Activated CD4-positive, alpha-beta T cell treated with anti-CD3 and anti-CD28 coated beads for 24 hours (primary cell): ENCODE data around the gene MYL3.
"Not testable (repeated sequence)": the region's sequence is repeated elsewhere in the genome, so short reads cannot be mapped to it uniquely, and the experiment has no call there.

Experiments used
- DNase-seq, 2 donors: peaks; one replicate each; pipeline ENCODE4 v3.0.0-alpha.2; 2020; ENCODE audit warnings: low read depth in 2 of 2

The MYL3 gene

DNA sequence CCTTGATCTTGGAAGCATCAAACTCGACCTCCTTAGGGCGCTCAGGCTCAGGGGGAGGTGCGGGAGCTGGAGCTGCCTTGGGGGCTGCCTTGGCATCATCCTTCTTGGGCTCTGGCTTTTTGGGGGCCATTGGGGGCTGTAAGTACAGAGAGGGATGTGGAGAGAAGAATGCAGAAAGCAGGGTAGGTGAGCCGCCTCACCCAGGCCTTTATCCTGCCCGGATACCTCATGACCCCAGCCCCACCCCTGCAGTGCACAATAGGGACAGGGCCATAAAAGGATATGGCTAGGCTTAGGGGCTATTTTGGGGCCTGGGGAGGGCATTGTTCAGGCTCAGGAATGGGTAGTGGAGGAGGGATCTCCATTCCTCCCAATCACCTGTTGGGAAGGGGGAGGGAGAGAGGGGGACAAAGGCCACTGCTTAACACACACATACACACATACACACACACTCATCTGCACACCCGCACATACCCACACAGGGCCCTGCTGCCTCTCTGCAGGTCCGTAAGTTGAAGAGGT lies at the start of gene MYL3:
TSS of gene MYL3 (minus strand) at position 184 of the 522 bp plus-strand sequence. CDS start at position 130, 54 bp downstream.
- DNase-seq, result no peak

DNA sequence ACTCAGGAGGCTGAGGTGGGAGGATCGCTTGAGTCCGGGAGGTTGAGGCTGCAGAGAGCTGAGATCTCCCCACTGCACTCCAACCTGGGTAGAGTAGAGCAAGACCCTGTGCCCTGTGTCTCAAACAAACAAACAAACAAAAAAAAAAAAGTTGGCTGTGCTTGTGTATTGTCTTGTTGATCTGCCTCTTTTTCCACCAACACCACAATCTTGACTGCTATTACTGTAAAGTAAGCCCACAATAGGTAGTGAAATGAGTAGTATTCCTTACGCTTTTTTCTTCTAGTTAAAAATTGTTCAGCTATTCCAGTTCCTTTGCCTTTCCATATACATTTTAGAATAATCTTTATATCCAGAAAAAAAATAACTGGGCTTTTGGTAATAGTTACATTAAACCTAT lies 49.7 kb upstream of the MYL3 start:
- DNase-seq, result no peak

DNA sequence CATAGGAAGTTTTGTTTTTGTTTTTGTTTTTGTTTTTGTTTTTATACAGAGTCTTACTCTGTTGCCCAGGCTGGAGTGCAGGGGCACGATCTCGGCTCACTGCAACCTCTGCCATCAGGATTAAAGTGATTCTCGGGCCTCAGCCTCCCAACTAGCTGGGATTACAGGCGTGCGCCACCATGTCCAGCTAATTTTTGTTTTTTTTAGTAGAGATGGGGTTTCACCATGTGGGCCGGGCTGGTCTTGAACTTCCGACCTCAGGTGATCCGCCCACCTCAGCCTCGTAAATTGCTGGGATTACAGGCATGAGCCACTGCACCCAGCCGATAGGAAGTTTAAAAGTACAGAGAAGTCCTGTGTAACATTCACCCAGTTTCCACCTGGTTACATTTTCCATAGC lies 47.7 kb upstream of the MYL3 start:
- DNase-seq, result not testable (repeated sequence)

DNA sequence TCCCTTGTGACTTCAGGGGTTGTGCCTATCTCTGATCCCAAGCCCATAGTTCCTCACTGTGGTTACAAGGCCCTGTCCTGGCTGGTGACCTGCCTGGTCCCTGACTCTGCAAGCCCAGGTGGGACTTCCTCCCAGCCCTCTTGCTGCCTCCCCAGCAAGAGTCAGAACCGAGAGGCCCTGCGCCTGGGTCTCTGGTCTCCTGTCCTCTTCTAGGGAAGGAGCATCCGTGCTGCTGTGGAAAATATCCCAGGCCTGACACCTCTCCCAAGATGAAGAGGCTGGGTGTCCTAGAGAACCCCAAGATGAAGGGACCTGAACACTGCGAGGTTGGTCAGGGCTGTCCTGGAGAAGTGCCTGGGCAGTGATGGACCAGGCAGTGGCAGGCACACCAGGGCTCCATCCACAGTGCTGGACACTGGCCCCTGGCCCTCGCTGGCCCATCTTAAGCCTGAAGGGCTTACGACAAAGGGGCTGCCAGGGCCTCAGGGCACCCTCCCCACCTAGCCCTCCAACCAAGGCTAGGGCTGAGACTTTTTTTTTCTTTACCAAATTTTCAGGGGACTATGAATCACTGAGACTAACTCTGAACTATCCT lies 47.0 kb upstream of the MYL3 start:
- no peak for DNase-seq

DNA sequence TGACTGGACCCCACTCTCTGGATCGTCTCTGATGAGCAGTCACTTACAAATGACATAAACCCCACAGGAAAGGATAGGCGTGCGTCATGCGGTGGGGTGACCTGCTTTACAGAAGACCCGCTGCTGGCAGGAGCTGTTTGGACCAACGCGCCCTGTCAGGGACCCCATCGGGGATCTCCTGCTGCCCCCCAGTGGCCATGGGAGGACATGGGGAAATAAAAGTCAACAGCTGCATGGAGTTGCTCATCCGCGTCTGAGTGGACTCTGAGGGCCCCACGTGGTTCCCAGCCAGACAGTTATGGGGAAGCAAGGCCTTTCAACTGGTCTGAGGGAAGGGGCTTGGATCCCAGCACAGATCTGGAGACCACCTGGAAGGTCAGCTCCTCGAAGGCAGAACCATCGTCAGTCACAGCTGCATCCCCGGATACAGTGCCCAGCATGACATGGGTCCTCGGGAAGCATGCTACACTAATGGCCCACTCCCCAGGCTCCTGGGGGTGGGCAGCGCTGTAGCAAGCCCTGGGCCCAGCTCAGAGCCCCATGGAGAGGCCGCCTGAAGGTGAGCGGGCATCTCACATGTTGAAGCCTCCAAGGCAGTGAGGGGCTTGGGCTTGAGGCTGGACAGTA lies 46.4 kb upstream of the MYL3 start:
- peak; percentile 60 to 74 for DNase-seq

DNA sequence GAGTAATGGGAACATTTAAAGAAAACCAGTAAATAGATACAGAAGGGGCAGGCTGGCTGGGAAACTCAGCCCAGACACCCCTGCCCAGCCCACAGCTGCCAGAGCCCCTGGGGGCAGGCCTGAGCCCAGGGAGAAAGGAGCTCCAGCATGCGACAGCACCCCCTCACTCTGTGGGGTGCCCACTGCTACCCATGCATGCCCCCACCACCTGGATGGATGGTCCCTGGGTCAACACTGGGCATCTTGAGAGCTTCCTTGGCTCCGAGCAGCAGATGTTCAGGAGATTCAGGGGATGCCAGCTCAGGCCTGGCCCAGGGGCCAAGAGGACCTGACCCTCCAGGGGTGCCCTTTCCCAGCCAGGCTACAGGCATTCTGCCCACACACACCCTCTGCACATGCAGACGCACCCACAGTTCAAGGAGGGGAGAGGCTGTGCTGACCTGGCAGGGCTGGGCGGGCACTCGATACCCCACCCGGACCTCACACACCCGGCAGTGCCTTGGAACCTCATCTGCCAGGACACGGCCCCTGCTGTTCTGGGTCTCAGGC lies 45.8 kb upstream of the MYL3 start:
- DNase-seq, result no peak

DNA sequence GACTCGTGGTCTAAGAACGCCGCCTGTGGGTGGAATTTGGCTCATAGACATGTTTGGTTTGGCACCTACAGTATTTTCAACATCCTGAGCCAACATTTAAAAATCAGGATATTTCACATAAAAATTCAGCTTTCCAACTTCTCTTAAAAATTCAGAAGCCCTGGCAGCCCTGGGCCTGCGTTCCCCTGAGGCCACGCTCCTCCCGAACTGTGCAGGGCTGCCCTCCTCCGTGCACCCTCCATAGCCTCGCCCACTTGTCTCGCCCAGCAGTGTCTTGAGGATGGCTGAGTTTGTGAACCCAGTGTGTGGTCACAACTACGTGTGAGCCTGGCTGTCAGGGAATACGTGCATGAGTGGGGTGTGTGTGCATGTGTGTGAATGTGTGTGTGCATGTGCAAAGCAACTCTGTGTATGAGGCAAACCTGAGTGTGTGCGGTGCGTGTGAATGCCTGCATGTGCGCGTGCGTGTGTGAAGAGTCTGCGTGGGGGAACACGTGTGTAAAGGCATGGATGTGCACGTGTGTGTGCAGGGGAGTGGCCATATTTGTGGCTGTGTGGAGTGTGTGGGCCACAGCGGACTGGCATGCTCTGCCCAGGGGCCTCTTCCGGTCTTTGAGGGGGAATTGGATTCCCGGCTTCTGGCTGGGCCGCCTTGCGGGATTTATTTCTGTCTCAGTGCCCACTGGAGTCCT lies 45.2 kb upstream of the MYL3 start:
- no peak for DNase-seq

DNA sequence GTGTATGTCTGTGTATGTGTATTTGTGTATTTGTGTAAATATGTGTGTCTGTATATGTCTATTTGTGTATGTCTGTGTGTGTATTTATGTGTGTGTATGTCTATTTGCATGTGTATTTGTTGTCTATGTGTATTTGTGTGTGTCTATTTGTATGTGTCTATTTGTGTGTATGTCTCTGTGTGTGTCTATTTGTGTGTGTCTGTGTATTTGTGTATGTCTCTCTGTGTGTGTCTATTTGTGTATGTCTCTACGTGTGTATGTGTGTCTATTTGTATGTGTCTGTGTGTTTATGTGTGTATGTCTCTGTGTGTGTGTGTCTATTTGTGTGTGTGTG lies 44.7 kb upstream of the MYL3 start:
- DNase-seq, result no peak

DNA sequence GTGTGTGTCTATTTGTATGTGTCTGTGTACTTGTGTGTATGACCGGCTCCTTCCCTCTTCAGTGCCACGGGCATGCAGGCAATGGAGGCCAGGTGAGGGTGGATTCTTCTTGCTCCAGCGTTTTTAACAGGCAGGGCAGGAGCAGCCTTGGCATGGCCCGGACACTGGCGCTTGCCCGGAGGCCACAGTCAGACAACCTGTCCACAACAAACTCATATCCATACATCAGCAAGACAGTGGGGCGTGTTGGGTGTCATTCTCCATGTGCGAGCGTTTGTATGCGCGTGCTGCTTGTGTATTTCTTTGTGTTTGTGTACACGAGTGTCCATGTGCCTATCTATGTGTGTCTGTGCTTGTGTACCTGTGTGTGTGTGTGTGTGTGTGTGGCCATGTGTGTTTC lies 44.0 kb upstream of the MYL3 start:
- DNase-seq, result no peak

DNA sequence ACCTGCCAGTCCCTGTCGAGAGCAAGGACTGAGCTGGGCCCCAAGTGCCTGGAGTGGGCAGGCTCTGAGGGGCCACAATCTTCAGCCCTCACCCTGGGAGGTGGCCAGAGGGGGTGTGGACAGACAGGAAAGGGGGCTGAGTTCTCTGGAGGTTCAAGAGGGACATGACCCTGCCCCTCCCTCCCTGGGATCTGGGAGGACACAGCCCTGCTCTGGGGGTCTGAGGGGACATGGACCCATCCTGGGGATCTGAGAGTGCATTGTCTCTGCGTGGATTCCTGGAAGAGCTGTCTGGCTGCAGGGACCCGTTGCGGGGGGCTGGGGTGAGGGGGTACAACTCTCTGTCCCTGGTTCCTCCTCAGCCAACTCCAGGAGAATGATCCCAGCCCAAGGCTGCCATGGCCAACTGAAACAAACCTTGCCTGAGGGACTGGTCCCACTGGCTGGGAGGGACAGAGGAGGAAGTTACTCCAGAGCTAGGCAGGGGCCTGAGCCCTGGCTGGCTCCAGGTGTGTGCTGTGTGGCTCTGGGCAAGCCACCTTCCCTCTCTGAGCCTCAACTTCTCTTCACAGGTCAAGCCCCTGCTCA lies 43.3 kb upstream of the MYL3 start:
- no peak for DNase-seq

DNA sequence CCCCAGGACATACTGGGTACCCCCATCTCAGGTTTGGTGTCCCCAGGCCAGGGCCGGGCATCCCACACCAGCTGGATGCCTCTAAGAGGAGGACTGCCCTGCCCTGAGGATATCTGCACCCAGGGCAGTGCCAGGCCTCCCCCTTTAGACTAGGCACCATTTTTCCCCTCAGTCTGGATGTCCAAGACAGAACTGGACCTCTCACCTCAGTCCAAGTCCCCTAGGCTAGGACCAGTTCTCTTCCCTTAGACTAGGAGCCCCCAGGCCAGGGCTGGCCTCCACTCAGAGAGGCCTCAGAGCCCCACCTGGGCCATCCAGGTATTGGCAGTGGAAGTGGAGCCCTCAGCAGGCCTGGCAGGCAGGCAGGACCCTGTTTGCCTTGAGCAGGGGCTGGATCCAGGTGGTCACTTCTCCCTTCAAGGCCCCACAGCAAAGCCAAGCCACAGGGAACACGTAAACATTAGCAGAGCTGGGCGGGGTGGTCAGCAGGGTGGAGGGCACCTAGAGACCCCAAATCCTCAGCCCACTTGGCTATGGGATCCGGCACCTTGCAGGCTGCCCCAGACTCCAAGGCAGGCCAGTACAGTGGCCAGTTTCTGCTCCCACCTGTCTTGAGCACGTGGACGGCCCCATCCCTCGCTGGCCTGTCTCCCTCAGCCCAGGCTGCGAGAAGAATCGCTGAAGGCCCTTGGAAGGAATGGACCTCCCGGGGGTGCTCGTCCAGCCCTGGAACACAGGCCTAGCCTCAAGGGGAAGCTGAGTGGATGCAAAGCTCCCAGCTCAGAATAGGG lies 42.6 kb upstream of the MYL3 start:
- no peak for DNase-seq

DNA sequence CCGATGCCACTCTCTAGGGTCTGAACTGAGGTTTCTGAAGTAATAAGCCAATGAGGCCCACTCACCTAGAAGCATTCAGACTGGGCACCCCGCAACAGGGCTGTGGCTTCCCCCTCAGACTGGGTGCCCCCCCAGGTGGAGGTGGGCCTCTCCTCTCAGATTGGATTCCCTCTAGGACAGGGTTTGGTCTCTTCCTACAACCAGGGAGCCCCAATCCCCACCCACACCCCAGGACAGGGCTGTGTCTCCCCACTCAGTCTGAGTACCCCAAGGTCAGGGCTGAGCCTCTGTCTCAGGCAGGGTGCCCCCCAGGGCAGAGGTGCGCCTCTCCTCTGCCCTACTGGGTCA lies 41.9 kb upstream of the MYL3 start:
- DNase-seq, result no peak

DNA sequence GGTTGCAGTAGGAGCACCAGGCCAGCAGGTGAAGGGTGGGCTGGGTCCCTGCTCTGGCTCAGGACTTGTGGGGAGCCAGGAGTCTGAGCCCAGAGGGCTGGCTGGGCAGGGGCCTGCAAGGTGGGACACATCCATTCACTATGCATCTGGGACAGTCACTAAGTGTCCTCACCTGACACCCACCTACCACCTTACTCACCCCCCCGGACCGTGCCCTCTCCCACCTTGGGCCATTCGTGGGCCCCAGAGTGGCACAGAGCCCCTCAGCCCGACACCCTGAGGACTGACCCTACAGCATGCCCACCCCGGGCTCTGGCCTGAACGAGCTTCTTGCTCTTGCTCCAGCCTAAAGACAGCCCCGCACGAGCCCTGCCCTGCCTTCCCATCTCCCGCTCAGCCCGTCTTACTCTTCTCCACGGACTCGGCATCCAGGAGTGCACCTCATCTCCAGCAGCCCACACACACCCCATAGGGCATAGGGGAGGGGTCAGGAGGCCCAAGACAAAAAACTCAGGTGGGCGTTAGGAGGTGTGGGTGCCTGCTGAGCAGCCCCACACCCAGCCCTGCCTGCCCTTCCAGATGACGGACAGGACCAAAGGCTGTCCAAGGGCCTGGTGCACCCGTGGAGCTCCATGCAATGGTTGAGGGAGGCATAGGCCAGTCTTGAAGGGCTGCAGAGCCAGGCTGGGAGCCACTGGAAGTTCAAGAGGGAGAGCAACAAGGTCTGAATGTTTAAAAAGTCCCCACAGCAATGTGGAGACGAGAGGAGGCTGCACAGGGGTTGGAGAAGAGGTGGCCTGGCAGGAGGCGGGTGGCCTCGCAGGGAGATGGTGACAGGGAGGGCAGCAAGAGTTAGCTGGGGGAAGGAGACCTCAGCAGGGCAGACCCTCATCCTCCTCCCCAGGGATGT lies 41.3 kb upstream of the MYL3 start:
- DNase-seq, result no peak

DNA sequence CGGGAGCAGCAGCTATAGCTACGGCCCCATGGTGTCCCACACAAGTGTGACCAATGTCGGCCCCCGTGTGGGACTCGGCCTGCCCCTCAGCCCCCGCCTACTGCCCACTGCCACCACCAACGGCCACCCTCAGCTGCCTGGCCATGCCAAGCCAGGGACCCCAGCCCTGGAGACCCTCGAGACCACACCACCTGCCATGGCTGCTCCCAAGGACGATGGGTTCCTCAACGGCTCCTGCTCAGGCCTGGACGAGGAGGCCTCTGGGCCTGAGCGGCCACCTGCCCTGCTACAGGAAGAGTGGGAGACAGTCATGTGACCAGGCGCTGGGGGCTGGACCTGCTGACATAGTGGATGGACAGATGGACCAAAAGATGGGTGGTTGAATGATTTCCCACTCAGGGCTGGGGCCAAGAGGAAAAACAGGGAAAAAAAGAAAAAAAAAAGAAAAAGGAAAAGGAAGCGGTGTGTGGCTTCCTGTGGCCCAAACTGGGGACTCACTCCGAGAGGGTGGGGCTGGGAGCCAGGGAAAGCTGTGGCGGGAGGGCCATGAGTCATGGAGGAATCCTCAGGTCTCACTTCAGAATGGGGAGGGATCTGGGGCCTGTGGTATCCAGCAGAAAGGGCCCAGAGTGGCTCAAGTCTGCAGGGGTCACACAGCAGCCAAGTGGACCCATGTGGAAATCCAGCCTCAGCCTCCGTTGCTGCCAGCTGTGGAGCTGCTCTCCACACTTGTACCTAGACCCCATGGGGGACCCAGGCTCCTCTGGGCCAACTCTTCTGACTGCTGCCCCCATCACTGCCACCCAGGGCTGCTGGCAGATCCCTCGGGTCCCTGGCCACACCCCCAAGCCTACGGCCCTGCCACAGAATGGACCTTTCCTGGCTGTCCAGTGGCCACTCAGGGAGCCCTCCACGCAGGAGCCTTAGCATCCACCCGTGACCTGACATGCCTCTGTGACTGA lies 40.4 kb upstream of the MYL3 start:
- no peak for DNase-seq

DNA sequence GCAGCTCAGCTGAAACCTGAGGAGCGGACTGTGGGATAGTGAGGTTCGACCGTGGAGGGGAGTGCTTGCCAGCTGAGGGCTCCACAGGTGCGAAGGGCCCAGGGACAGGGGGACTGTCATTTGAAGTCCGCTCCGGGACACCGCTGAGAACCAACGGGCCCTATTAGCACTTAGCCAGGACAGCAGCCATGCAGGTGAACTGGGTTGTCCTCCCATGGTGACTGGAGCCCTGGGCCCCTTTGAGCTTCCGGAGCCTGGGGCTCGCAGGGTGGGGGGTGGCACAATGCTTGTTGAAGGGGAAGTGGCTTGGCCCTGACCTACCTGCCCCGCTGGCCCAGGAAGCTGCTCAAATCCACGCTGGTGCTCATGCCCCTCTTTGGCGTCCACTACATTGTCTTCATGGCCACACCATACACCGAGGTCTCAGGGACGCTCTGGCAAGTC lies 39.0 kb upstream of the MYL3 start:
- DNase-seq, result no peak

DNA sequence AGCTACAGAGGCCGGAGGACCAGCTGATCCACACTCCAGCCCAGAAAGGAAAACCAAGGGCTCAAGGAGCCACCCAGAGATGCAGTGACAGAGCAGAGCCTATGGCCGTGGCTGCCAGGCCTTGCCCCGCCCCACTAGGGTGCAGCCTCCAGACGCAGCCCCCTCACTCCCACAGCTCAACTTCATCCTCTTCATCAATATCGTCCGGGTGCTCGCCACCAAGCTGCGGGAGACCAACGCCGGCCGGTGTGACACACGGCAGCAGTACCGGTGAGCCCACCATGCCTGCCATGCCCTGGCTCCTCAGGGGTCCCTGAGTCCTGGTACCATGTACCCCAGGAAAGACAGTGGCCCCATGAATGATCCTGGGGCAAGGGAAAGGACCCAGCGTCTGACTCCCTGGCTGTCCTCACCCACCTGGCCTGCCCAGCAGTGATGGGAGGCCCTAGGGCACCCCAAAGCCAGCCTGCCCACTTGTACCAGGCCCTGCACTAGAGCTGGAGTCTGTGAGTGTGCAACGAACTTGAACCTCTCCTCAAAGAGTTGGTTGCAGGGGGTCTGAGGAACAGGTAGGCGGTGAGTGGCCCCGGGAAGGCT lies 38.4 kb upstream of the MYL3 start:
- DNase-seq, result no peak

DNA sequence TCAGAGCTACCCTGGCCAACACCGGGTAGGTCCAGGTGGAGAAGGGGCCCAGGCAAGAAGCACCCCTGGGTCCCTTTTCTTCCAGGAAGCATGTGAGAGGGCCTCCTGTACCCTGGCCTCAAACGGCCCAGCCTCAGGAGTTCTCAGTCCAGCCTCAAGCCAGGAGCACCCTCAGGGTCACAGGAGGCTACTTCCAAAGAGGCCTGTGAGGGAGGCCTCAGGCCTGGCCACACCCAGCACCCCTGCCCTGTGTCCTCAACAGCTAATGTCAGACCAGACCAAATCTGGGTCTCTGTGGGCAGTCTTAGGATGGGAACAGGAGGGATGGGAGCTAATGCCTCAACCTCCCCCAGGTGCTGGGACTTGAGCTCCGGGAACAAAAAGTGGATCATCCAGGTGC lies 37.8 kb upstream of the MYL3 start:
- no peak for DNase-seq

DNA sequence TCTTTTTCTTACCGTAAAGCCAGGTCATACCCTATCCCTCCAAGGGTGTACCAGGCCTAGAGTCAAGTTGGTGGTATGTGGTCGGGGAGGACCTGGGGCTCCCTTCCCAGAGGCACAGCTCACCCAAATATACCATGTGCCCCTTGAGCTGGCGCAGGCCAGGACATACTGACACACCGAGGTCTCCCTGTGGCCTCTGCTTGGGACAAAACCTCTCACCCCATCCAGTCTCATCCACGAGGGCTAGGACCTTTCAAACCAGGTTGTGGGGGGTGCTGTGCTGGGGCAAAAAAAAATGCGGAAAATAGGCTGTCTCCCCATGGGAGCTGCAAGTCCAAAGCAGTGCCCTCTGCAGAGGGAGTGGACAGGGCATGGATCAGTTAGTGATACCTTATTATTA lies 37.1 kb upstream of the MYL3 start:
- no peak for DNase-seq

DNA sequence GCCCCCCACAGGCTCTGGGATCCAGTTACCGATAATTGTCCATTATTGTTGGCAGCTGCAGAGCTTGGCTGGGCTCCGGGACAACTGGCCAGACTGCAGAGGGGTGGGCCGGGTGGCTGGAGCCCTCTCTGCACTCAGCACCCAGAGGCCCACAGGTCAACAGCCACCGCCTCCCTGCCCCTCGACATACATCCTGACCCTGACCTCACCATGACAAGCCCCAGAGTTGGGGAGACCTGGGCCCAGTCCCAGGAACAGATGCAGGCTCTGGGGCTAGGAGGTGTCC lies 36.7 kb upstream of the MYL3 start:
- no peak for DNase-seq
